ENCODE results near the gene TNIP2.

DNA sequence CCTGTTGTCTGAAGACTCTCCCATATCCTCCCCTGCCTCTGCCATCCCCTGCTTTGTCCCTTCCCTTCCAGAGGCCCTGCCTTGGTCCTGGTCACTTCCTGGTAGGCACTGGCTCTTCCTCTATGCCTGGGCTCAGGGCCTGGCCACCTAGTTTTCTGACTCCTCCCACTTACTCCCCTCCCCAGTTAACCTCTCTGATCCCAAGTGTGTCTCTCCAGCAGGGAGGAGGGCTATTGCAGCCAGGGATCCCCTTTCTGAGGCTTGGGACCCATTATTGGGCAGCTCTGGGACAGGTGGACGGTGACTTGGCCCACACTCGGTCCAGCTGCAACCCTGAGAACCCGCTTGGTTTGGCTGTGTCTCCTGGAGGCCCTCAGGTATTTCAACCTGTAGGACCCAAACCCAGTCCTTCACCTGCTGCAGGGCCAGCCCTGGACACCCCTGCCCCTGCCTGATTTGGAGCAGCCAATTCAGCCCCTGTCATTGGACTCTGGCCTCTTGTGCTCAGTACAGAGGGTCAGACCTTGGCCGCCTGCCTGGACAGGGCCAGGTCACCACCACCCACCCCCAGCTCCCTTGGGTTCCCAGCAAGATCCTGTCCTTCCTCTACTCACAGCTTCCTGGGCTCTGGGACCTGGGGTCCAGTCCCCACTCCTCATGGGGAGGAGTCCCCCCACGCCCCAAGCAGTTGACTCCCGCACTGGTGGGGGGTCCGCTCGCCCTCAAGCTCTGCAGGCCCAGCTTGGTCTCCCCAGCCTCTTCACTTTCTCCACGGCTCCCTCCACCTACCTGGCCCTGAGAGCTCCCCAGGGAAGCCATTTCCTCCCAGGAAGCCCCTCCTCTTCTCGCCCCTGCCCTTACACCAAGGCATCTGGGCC is 35.6 kb upstream of the TNIP2 start:
- TF ChIP-seq POU6F1 (CRISPR knock-in tag; IDR thresholded peaks at IDR 0.05; ENCODE audit: borderline replicate concordance, low read depth) (no peak), GLIS3 (CRISPR knock-in tag; IDR thresholded peaks at IDR 0.05) (no peak), PPARA (CRISPR knock-in tag; IDR thresholded peaks at IDR 0.05; ENCODE audit: borderline replicate concordance) (no peak), TOX (CRISPR knock-in tag; IDR thresholded peaks at IDR 0.05; ENCODE audit: borderline replicate concordance) (no peak), ARNTL (CRISPR knock-in tag; IDR thresholded peaks at IDR 0.05; ENCODE audit: borderline replicate concordance, low read depth) (no peak), CSDC2 (CRISPR knock-in tag; IDR thresholded peaks at IDR 0.05) (no peak), ZFP3 (CRISPR knock-in tag; IDR thresholded peaks at IDR 0.05) (no peak), ESRRG (CRISPR knock-in tag; IDR thresholded peaks at IDR 0.05) (no peak), OSR1 (CRISPR knock-in tag; IDR thresholded peaks at IDR 0.05) (no peak), ZFP30 (CRISPR knock-in tag; IDR thresholded peaks at IDR 0.05) (no peak)
- TF ChIP-seq, protein P1, sequence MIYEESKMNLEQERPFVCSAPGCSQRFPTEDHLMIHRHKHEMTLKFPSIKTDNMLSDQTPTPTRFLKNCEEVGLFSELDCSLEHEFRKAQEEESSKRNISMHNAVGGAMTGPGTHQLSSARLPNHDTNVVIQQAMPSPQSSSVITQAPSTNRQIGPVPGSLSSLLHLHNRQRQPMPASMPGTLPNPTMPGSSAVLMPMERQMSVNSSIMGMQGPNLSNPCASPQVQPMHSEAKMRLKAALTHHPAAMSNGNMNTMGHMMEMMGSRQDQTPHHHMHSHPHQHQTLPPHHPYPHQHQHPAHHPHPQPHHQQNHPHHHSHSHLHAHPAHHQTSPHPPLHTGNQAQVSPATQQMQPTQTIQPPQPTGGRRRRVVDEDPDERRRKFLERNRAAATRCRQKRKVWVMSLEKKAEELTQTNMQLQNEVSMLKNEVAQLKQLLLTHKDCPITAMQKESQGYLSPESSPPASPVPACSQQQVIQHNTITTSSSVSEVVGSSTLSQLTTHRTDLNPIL (CRISPR knock-in tag; IDR thresholded peaks at IDR 0.05; ENCODE audit: low read depth): no peak
- TF ChIP-seq, protein P2, sequence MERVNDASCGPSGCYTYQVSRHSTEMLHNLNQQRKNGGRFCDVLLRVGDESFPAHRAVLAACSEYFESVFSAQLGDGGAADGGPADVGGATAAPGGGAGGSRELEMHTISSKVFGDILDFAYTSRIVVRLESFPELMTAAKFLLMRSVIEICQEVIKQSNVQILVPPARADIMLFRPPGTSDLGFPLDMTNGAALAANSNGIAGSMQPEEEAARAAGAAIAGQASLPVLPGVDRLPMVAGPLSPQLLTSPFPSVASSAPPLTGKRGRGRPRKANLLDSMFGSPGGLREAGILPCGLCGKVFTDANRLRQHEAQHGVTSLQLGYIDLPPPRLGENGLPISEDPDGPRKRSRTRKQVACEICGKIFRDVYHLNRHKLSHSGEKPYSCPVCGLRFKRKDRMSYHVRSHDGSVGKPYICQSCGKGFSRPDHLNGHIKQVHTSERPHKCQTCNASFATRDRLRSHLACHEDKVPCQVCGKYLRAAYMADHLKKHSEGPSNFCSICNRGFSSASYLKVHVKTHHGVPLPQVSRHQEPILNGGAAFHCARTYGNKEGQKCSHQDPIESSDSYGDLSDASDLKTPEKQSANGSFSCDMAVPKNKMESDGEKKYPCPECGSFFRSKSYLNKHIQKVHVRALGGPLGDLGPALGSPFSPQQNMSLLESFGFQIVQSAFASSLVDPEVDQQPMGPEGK (CRISPR knock-in tag; IDR thresholded peaks at IDR 0.05; ENCODE audit: borderline replicate concordance): no peak
- TF ChIP-seq, protein P3, sequence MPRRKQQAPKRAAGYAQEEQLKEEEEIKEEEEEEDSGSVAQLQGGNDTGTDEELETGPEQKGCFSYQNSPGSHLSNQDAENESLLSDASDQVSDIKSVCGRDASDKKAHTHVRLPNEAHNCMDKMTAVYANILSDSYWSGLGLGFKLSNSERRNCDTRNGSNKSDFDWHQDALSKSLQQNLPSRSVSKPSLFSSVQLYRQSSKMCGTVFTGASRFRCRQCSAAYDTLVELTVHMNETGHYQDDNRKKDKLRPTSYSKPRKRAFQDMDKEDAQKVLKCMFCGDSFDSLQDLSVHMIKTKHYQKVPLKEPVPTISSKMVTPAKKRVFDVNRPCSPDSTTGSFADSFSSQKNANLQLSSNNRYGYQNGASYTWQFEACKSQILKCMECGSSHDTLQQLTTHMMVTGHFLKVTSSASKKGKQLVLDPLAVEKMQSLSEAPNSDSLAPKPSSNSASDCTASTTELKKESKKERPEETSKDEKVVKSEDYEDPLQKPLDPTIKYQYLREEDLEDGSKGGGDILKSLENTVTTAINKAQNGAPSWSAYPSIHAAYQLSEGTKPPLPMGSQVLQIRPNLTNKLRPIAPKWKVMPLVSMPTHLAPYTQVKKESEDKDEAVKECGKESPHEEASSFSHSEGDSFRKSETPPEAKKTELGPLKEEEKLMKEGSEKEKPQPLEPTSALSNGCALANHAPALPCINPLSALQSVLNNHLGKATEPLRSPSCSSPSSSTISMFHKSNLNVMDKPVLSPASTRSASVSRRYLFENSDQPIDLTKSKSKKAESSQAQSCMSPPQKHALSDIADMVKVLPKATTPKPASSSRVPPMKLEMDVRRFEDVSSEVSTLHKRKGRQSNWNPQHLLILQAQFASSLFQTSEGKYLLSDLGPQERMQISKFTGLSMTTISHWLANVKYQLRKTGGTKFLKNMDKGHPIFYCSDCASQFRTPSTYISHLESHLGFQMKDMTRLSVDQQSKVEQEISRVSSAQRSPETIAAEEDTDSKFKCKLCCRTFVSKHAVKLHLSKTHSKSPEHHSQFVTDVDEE (CRISPR knock-in tag; IDR thresholded peaks at IDR 0.05): no peak
- TF ChIP-seq, protein P4, sequence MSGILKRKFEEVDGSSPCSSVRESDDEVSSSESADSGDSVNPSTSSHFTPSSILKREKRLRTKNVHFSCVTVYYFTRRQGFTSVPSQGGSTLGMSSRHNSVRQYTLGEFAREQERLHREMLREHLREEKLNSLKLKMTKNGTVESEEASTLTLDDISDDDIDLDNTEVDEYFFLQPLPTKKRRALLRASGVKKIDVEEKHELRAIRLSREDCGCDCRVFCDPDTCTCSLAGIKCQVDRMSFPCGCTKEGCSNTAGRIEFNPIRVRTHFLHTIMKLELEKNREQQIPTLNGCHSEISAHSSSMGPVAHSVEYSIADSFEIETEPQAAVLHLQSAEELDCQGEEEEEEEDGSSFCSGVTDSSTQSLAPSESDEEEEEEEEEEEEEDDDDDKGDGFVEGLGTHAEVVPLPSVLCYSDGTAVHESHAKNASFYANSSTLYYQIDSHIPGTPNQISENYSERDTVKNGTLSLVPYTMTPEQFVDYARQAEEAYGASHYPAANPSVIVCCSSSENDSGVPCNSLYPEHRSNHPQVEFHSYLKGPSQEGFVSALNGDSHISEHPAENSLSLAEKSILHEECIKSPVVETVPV (CRISPR knock-in tag; IDR thresholded peaks at IDR 0.05): no peak

All from SK-N-SH treated with all-trans-retinoic acid at 6 μM for 48 hours (cell line).